NOMO-1 (cell line): ENCODE results near the gene HMCN1.

ENCODE experiments used
- DNase-seq, 2 experiments: peaks; one replicate each; lab custom pipeline; 2025; ENCODE audit not compliant: unreplicated experiment in 2 of 2; lab: John Stamatoyannopoulos, UW

HMCN1 gene

DNA sequence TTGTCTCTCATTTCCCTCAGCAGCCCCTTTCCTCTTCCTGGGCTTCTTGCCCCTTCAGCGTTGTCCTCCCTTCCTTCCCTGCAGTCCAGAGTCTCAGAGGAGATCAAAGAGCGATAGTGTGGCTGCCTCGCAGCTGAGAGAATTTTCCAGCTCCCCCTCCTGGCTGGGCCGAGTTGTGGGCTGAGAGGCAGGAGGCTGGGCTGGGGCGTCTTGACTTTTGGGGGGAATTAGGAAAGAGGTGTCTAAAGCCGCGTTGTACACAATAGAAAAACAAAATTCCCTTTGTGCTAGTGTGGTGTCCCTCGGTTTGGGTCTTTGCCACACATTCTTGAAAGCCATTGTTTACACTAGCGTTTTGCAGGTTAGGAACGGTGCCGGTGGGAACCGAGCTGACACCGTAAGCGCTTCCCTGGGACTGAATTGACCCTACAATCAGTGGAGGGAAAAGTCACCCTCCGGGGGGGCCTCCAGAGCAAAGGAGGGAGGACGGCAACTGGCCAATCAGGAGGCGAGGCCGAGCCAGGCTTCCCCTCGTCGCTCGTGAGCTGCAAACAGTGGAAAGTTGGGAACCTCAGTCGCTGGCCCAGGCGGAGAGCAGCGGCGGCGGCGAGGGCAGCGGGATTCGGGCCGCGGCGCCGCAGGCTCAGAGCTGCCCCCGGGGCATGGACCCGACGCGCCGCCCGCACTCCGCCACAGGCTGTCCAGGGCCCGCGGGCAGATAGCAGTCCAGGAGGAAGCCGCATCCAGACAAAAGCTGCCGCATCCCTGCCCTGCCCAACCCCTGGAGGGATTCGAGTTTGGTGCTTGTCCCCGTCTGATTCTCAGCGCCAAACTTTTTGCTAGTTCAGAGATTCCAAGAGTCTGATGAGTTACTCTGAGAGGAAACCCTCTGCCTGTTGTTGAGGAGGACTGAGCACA, at the start of gene HMCN1:
Gene HMCN1 (plus strand): TSS at position 574 of the 918 bp plus-strand sequence. CDS start 389 bp downstream, outside the sequence.
- DNase-seq, result peak in 1 of 2 experiments; percentile 4

DNA sequence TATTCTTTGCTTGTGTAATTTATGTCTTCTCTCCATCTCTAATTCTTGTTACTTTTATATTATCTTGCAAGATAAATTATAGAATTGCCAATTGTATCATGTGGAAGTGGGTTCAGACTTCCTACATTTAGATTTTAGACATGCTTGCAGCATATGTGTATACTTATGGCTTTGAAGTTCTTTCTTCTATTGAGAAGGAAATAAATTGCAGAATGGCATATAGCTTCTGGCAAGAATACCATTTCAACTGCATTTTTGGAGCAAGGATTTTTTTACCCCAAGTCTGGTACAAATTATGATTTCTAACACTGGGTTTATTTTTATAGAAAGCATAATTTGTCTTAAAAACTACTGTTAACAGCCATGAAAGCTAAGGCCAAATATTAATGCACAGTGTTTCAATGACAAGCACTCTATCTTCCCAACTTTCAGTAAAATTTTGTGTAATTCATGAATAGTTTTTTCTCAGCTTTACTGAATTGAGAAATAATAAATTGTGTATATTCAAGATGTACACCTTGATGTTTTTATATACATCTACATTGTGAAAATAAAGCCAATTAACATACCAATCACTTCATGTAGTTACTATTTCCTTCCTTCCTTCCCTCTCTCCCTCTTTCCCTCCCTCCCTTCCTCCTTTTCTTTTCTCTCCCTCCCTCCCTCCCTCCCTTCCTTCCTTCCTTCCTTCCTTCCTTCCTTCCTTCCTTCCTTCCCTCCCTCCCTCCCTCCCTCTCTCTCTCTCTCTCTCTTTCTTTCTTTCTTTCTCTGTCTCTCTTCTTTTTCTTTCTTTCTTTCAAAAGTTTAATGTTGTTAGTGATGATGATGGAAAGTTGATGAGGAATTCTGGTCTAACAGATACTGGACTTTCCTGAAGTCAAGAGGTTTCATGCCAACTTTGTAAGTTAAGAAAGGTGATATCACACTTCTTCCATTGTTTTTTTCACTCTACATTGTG, 47.1 kb upstream of the HMCN1 start:
- no peak for DNase-seq

DNA sequence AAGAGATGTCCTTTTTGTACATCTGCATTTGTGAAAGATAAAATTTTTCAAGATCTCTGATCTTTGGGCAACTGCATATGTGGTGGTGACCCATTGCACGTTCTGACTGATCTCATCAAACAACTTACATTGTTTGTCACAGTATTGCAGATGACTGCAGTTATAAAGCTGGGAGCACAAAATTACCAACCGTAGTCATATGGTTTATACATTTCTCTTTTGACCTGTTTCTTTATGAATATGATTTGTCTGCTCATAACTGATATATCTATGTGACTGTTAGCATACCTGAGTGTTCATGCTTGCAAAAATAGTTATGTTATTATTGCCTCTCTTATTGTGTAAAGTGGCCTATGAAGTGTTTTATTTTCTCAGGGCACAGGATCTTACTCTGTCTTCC, 43.7 kb upstream of the HMCN1 start:
- DNase-seq, result no peak

DNA sequence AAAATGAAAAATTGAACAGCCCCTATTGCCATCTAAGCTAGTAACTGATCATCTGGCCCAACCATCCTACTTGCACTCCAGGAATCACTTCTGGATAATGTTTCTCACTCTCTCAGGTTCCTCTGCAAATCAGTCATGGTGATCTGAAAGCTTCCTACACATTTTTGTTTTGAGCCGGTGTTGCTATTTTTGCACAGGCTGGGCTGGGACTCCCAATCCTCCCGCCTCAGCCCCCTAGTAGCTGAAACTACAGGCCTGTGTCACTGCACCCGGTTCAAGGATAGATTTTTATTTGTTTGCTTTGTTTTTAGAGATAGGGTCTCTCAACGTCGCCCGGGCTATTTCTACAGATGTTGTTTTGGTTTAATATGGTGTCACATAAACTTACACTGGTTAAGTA, 40.5 kb upstream of the HMCN1 start:
- DNase-seq, result no peak

DNA sequence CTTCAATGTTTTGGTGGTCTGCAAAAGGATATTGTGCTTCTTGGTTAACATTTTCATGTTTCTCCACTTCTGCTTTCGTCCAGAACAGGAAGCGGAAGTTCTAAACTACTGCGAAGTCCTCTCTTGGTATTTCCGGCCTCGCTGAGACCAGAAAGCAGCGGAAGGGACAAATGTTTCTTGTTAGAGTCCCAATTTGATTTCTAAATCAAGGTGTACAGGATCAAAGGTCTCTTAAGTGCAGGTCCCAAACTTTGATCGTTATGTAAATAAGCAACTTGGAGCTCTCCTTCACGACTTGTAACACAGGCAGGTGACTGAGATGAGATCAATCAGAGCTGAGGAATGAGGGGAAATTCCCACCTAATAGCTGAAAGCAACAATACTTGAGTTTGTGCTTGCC, 40.1 kb upstream of the HMCN1 start:
- peak; percentile 34 to 86 for DNase-seq

DNA sequence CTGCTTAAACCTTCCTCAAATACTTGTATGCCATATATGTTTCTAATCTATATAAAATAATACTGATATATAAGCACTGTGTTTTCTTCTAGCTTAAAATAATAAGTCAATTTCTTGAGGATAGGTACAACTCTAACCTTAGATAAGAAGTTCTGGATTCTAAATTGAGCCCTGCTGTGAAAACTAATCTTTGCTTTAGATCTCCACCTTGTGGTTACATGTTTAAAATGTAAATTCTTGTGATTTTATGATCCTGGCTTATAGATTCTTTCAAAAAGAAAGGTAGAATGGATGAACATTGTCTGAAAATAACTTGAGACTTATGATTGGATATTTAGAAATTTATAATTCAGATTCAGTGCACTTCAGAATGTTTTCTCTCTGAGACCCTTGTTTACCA, 38.9 kb upstream of the HMCN1 start:
- peak in 1 of 2 experiments; percentile 7 for DNase-seq

DNA sequence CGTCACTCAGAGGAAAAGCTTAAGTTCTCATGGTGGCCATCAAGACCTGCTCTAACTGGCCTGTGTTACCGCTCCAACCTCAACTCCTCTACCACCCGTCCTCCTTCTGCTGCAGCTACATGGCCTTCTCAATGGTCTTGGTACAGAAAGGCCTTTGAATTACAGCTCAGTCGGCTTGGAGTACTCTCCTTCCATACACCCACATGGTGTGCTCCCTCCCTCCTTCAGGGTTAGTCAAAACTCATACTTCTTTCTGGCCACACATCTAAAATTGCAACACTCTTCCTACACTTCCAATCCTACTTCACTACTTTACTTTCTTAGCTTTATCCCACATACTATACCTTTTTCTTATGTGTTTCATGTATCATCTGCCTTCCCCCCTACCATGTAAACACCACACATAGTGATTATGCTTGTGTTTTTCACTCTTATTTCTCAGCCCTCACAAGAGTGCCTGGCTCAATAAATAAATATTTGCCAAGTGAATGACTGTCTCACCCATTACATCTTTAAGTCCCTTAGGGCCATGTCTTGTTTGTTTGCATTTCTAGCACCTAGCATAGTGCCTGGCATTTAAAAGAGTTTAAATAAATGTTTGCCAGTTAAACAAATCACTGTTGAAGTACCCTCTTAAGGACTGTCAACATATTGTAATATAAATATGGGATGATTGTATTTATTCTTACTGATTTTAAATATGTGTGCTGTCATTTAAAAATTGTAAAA, 37.6 kb upstream of the HMCN1 start:
- DNase-seq, result no peak

DNA sequence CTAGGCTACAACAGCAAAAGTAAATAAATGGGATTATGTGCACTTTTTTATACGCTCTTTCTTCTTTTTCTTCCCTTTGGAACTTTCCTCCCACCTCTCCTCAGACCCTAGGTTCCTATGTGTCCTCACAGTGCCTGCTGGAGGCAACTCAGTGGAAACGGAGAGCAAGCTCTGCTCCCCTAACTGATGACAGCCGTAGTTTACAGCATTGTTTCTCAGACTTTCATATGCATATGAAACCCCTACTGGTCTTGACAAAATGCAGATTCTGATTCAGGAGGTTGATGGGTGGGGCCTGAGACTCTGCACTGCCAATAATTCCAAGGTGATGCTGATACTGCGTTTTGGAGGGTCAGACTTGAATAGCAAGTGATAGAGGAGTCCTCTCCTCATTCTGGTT, 34.3 kb upstream of the HMCN1 start:
- DNase-seq, result no peak

DNA sequence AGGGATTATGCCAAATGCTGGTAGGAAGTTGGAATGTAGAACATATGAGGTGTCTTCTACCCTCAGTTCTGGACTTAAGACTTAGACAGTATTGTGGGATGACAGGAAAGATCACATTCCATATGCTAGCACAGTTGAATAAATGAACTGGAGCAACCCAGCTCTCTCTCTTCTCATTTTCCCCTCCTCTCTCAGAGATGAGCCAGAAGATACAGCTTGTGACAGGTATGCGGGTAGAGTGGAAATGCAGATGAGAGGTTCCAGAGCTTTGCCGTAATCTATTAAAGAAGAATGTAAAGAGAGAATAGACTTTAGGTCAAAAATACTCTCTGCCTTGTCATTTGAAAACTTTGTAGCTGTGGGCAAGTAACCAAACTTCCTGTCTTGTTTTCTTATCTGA, 32.5 kb upstream of the HMCN1 start:
- no peak for DNase-seq

DNA sequence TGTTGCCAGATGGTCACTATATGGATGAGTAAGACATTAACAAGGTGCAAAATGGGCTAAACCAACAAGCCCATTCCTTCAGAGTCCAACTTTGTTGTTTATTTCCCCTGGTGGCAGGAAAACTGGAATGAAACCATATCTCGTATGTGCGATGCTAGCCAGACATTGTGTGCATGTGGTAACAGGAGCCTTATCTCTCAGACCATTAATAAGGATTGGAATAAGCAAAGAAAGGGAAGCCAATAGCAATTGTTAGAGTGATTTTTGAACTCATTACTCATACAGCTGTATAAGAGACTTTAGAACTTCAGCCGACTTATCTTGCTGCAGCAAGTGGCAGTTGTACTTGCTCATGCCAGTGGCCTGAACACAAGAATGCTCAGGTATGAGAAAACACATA, 30.0 kb upstream of the HMCN1 start:
- DNase-seq, result no peak

DNA sequence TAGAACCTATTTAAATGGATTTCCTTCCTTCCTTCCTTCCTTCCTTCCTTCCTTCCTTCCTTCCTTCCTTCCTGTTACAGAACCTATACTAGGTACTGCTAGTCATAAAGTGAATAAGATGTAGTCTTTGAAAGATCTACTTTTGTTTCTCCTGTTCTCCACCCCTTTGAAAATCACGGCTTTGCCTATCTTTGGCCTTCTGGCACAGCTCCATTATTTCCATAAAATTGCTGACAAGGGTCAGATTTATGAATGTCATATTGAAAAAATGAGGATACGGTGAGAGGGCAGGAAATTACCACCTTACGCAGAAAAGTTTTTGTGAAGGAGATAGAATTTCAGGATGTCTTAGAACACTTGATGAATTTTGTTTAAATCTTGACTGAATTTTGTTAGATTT, 18.1 kb upstream of the HMCN1 start:
- no peak for DNase-seq

DNA sequence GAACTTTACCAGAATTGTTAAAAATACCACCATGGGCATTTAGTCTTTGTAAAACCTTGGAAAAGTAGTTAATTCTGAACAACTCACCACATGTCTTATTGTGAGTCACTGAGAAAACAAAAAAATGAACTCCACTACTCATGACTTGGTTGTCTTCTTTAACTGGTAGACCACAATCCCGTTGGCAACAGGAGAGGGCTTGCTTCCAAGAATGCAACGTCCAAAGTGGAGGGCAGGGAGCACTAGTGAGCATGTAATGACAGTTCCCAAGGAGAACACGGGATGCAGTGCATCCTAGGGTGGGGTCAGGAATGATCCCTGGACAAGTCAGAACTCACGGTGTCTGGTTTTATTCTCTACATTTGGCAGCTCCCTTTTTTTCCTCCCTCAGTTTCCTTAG, 15.2 kb upstream of the HMCN1 start:
- no peak for DNase-seq

DNA sequence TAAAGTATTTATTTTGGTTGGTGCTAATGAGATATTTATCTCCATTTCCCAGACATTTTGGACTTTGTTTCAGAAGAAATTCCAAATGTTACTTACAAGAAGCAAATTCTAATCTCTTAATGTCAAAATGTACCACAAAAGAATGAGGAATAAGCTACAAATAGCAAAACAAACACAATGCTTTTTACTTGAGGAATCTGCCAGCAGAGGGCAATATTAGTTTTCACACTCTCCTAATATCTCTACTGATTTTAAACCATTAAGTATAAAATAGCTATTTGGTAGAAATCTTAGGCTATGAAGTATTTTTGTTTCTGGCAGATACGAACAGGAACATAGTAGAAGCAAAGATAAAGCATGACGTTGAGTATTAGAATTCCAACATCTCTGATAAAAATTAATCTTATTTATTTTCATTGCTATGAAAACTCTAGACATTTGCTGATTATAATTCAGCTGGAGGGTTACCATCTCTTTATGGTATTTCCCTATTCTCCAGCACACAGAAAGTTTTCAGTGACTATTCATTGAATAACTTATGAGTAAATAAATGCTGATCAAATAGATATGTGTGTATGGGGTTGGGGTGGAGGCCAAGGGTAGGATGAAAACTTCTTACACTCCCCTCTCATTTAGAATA, 13.4 kb upstream of the HMCN1 start:
- DNase-seq, result no peak

DNA sequence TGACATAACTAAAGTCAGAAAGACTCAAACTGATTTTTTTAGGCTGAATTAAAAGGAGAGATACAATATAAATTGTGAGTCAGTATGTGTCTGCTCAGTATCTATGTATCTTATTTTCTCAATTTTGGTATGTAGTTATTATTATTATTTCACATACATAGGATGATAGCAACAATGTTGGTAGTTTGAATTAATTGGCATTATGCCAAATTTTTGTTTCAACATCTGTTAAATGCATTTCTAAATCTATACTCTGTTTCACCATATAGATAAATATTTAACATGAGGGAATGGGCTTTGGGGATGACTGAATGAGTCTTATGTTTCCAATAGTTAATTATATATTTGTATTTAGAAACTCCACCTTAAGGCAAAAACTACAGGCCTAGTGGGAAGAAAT, 12.6 kb upstream of the HMCN1 start:
- DNase-seq, result no peak

DNA sequence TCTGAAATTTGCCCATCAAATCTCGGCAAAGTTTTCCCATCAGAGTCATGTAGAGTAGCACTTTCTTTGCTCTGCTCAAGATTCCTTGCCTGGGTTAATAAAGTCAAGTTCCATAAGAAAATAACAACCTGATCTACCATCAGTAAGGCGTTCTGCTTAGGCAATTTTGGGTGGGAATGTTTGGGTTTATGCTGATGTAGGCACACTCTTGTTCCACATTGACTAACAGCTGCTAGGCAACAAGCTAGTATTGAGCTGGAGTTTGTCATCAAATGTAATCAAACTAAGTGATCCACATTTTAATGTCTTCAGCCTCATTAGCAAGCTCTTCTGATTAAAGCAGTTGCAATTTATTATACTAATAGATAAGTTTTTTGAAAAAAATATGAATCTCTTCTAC, 12.1 kb upstream of the HMCN1 start:
- DNase-seq, result no peak

DNA sequence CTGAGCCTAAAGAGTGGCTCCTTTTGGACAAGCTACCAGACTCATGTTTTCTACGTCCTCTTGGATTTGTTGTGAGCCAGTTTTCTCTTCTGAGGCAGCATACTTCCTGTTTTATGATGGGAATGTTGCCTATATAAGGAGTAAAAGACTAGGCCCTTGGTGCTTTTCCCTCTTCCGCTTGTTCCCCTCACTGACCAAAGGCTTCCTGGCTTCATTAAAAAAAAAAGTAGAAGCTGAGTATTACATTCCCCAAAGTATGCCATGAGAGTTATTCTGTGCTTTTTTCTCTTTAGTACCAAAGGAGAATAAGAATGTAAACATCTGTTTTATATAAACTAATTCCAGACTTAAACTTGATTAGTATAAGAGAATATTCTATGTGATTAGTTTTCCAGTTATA, 6.5 kb upstream of the HMCN1 start:
- no peak for DNase-seq

DNA sequence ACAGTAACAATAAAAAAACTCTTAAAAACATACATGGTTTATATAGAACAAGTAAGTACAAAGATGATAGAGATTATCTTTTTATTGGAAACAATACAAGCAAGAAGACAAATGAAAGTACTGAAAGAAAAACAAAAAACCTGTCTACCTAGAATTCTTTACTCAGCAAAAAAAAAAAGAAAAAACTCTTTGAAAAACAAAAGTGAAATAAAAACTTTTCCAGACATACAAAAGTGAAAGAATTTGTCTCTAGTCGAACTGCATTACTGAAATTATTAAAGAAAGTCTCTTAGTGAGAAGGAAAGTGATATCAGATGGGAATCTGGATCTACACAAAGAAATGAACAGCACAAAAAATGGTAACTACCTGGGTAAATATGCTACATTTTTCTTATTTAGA, 2.7 kb upstream of the HMCN1 start:
- no peak for DNase-seq

DNA sequence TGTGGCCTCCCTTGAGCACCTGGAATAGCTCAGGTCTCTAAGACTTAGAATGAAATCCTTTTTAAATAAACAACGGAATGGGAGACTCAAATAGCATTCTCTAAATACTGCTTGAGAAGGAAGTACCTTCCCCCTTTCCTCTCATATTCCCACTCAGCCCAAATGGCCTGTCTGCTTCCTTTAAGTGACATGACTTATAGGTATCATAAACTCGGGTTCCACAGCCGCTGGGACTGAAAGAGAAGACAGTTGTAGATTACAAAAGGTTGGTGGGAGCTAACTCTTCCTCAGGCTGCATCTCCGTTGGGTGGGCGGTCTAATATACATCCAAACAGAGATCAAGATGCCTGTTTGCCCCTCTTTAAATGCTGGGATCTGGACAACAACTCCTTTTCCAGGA, 1.2 kb upstream of the HMCN1 start:
- no peak for DNase-seq

DNA sequence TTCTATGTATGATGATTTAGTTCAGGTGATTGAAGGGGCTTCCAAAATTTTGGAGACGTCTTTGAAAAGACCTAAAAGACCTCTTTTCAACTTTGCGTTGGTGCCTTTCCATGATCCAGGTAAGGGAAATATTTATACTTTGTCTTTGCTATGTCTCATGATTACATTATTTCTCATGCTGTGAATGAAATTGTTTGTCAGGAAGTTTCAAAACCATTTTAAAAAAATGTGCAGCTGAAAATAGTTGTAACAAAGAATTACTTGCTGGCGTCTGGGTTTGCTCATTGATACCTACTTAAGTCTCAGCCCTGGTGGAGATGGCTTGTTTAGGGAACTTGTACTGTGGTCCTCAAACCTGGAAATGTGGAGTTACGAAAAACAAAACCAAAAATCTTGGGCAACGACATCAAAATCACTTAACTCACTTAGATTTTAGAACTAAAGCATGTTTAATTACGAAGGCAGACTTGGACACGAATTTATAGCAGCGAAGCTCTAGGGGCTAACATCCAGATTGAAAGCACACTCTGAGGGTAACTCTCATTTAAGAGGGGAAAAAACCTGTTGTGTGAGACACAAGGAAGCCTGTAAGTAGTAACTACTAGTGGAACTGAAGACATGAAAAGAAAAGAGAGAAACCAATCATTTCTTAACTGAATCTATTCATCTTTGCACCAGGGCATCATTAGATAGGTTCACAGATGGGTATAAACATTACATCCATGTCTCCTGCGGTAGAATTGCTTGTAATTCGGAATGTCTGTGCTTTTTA, 924 bp downstream of the HMCN1 start:
- DNase-seq, result no peak

DNA sequence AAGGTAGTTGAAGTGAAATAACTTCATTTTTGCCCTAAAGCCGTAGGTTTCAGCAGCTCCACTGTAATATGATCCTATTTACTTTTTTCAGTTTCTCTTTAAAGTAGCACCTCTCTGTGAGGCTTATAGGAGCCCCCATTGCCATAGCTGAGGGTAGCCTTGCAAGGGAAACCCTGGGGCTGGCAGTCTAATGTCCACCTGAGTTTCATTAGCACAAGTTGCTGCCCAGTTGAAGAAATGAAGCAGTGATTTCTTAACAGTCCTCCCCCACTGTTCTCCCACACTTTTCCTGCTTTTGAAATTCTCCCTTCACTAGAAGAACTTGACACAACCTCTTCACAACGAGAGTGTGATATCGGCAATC, 1.5 kb downstream of the HMCN1 start:
- DNase-seq, result no peak
